Hypothalamus (tissue), 51 donors: ENCODE measurements around the gene HK2.

ENCODE experiments used
- DNase-seq, 51 donors: peaks; one replicate each; lab custom pipeline; 2025; lab: John Stamatoyannopoulos, UW

HK2 gene

DNA sequence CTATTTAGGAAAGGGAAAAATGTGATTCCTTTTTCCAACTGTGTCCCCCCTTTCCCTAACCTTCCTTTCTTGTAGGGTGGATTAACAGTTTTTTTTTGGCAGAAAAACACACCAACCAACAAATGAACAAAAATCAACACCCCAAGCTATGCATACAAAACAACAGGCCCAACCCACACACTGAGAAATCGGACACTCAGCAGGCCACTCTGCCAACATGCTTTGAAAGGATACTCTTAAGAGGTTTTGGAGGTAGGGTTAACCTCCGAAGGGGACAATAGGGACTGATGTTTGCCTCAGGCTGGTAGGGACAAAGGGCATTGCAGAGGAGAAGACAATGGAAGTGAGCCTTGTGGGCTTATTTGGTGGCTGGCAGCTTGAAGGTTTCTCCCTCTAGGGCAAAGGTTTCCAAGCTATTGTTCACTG is 91.4 kb downstream of the HK2 start:
- no peak for DNase-seq

DNA sequence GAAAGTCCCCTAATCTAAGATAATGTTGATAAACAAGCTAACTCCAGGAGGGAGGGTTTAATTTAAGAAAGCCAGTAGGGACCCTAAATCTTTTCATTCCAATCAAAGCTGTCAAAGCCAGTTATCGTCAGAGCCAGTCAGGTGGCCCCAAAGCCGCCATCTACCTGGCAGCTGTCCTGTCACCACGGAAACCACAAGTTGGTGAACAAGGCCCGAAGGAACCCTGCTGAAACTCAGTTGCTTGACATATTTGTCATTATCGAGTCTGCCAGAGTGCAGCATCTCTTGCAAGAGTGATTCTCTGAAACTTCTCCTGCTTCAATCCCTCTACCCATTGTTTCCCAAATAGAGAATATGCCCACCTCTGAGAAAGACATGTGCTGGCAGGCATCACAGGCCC is 93.7 kb downstream of the HK2 start:
- DNase-seq: no peak

- DNase-seq: no peak
Observed at GRCh38 chr2:74930811-74931486, 97.0 kb downstream of the HK2 start.

- no peak for DNase-seq
Observed at GRCh38 chr2:74931940-74932339, 98.0 kb downstream of the HK2 start.

GRCh38 chr2:74935975-74936391 is 102.1 kb downstream of the HK2 start:
- DNase-seq: no peak

DNA sequence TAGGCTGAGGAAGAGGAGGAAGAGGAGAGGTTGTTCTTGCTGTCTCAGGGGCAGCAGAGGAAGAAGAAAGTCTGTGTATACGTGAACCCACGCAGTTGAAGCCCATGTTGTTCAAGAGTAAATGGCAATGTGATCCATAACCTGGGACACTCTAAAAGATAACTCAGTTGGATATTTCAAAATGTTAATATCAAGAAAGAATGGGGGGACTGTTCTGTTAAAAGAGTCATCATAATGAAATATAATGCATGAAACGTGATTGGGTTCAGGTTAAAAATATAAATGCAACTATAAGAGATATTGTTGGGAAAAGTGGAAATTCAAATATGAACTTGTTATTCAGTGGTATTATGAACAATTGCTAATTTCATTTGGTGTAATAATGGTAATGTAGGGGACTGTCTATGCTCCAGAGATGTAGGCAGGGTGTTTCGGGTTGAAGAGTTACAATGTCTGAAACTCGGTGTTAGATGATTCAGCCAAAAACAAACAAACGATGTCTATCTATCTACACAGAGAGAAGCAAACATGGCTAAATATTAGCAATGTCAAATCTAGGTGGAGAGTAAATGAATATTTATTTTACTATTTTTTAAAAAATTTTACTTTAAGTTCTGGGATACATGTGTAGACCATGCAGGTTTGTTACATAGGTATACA is 103.4 kb downstream of the HK2 start:
- DNase-seq: no peak

GRCh38 chr2:74938264-74938663 is 104.3 kb downstream of the HK2 start:
- DNase-seq: no peak

- DNase-seq: no peak
Observed at GRCh38 chr2:74939919-74940812, 106.2 kb downstream of the HK2 start.

GRCh38 chr2:74941284-74941683 is 107.4 kb downstream of the HK2 start:
- DNase-seq: no peak

DNA sequence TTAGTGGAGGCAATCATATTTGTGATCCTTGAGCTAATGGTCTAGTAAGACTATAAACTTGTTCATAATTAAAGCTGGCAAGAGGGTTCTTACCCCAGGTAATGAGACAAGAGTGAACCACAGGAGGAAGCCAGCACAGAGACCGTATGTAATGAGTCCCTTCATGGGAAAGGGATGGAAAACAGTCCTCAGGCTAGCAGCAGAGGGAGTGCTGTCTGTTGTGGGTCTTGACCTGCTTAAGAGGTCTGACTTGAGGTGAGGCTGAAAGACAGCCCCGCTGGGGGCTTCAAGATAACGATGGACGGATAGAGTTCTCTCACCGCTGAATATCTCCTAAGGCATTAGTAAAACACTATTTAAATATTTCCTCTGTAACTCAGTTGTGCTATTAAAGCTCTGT is 108.3 kb downstream of the HK2 start:
- DNase-seq: no peak
